NCI-H1930 (cell line): ENCODE results near the gene HES1.
"Not testable (repeated sequence)": the region's sequence is repeated elsewhere in the genome, so short reads cannot be mapped to it uniquely, and the experiment has no call there.

Source experiments
- DNase-seq, 2 experiments: peaks; one replicate each; lab custom pipeline; 2025; lab: John Stamatoyannopoulos, UW

The HES1 gene

DNA sequence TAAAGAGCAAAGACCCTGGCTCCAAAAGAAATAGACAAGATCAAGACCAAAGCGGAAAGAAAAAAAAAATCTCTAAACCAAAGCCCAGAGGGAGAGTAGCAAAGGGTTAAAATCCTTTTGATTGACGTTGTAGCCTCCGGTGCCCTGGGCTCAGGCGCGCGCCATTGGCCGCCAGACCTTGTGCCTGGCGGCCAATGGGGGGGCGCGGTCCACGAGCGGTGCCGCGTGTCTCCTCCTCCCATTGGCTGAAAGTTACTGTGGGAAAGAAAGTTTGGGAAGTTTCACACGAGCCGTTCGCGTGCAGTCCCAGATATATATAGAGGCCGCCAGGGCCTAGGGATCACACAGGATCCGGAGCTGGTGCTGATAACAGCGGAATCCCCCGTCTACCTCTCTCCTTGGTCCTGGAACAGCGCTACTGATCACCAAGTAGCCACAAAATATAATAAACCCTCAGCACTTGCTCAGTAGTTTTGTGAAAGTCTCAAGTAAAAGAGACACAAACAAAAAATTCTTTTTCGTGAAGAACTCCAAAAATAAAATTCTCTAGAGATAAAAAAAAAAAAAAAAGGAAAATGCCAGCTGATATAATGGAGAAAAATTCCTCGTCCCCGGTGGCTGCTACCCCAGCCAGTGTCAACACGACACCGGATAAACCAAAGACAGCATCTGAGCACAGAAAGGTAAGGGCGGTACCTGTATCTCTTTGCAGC, at the start of gene HES1:
Gene HES1 (plus strand): TSS at position 343 of the 713 bp plus-strand sequence. CDS start 233 bp downstream, at position 576.
- DNase-seq, result peak; percentile 78 to 79

- DNase-seq, result no peak
These were observed 49.4 kb upstream of the HES1 start for GRCh38 chr3:194086388-194087075.

DNA sequence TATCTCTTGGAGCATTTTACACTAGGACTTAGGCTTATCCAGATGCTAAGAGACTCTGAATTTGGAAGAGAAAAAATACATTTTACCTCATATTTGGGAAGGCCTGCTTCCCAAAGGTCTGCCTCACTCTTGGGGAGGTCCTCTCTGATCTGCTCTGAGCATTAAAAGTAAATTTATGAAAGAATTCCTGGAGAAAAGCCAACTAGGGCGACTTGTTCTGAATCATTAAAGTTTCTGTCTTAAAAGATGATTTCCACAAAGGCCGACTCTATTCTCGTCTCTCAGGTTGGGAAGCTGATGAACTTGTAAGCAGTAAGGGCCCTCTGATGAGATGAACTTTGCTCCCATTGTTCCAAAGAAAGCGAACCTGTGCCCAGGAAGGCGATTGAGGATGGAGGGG, 48.7 kb upstream of the HES1 start:
- DNase-seq, result no peak

- DNase-seq, result no peak
These were observed 47.7 kb upstream of the HES1 start for GRCh38 chr3:194087995-194088855.

DNA sequence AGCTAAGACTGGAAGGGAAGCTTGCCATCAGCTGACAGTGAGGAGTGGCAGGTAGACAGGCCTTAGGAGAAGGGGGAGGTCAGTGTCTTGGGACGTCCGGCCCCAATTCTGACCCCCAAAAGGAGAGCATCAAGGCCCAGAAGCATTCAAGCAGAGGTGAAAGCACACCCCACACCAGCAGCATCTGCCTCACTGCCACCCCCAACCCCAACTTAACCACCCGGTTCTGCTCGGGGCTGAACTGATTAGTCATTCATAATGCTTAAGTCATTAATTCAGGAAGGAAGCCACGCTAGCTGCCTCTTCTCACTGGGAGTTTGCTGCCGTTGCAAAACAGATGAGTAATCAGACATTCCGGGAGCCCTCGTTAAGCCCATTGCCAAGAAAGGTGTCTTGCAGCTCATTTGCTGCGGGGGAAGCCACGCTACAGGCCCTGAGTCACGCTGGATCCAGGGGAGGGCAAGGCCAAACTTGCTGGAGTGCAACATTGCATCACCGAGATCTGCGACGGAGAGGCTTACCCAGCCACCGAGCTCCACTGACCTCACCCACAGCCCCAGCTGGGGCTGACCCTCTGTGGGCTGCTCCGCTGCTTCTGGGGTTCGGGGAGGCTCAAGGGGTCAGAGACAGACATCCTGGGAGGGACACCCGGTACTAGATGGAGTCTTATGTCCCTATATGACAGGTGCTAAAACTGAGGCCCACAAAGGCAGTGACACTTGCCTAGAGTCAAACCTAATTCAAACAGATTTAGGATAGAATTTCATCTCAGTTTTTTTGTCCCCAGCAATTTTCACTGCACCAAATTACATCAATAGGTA, 46.4 kb upstream of the HES1 start:
- DNase-seq, result no peak

DNA sequence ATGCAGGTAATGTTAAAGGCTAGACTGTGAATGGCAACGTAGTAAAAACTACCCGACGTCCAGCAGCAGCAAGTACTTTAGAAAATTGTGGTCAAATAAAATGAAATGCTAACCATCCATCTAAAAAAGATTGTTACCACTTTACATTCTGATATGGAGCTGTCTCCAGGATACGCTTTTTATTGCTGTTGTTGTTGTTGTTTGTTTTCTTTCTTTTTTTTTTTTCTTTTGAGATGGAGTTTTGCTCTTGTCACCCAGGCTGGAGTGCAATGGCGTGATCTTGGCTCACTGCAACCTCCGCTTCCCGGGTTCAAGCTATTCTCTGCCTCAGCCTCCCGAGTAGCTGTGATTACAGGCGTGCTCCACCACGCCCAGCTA, 45.8 kb upstream of the HES1 start:
- DNase-seq, result not testable (repeated sequence)

DNA sequence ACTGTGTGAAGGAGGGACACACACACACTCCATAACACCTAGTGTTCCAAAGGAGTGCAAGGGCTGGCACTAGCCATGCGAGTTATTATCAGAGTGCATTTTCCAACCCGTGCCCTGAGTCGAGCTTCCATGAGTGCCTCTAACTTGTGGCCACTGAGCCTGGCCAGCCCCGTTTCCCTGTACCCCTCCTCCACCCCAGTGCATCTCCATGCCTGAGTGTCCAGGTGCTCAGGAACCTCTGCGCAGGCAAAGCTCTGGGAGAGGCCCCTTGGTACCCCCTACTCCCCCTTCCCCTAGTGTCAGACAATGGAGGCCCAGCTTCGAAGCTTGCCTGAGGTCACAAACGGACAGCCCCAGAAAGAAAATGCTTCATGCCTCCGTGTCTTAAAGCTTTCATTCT, 45.2 kb upstream of the HES1 start:
- no peak for DNase-seq

GRCh38 chr3:194091141-194091540, 44.8 kb upstream of the HES1 start:
- no peak for DNase-seq

DNA sequence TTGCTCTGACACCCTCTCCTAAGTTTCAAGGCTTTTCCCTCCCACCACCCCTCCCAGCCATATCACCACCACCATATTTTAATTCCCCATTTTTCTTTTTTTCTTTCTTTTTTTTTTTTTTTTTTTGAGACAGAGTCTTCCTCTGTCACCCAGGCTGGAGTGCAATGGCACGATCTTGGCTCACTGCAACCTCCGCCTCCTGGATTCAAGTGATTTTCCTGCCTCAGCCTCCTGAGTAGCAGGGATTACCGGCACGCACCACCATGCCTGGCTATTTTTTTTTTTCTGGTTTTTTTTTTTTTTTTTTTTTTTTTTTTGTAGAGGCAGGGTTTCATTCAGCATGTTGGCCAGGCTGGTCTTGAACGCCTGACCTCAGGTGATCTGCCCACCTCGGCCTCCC, 44.1 kb upstream of the HES1 start:
- DNase-seq, result not testable (repeated sequence)

DNA sequence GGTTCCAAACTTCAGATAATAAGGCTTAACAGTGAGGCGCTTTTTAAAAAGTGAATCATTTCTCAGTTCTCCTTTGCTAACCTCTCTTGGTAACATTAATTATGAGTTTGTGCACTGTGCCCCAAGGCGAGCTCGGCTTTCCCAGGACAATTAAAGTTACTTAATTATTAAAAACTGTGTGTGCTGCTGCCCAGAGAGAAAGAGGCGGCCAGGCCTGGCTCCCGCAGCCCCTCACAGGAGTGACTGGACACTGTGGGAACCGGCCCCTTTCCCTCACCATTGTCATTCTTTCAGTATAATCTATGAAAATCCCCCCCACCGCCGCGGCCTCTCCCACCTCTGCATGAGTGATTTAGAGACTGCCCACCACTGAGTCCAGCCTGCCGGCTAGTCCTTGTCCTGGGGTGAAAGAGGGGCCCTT, 43.1 kb upstream of the HES1 start:
- no peak for DNase-seq

- no peak for DNase-seq
These were observed 42.1 kb upstream of the HES1 start for GRCh38 chr3:194093842-194094241.

DNA sequence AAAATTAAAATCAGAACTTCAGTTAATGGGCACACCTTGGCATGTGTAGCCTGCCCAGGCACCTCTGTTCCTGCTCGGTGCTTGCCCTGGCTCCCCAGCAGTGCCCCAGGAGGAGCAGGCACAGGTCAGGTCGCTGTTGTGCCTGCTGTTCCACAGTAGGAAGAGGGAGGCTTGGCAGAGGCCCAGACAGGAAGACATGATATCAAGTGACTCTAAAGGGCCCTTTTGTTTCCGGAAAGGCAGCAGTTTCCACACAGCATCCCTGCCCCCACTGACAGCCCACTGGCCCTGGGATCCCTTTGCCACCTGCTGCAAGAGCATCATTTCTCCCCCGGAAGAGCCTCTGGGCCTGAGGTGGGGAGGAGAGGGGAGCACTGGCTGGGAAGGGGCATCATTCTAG, 40.5 kb upstream of the HES1 start:
- DNase-seq, result no peak

DNA sequence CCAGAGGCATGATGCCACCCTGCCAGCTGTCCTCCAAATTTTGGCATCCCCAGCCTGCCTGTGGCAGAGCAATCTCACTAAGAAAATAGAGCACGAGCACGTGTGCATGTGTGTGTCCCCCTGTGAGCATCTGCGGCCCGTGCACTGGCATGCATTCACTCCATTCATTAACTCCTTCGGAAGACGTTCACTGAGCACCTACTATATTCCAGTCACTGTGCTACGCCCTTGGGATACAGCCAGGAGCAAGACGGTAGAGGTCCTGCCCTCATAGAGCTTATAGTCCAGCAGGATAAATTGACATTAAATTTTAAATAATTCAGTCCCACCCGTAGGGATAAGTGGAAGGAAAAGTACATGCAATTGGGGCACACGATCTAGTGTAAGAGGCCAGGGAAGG, 40.0 kb upstream of the HES1 start:
- no peak for DNase-seq

DNA sequence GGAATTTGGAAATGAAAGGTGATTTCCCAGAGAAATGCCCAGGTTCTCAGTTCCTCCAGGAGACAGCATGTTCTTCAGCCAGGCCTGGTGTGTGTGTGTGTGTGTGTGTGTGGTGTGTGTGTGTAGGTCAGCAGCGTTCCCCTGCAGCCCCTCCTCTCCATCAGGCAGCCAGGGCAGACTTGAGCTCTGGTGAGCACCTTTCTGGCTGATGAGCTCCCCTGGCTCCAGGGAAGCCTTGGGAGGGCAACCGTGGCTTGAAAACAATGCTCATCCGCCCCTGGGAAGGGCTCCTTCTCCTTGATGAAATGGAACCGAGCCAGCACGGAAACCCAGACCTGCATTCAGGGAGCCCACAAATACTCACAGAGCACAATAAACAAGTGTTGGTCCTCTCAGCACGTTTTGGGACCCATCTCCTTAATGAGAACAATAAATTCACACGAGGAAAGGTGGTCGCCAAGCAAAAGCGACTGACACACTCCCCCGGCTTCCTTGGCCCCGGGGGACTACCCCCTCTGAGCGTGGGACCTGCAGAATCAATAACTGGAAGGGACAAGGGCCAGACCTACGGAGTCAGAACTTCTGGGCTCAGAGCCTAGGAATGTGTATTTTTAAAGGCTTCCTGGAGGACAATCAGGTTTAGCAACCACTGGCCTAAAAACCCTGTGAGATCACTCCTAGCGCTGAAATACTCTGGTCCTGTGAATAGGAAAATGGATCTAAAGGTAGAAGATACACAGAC, 38.6 kb upstream of the HES1 start:
- no peak for DNase-seq

DNA sequence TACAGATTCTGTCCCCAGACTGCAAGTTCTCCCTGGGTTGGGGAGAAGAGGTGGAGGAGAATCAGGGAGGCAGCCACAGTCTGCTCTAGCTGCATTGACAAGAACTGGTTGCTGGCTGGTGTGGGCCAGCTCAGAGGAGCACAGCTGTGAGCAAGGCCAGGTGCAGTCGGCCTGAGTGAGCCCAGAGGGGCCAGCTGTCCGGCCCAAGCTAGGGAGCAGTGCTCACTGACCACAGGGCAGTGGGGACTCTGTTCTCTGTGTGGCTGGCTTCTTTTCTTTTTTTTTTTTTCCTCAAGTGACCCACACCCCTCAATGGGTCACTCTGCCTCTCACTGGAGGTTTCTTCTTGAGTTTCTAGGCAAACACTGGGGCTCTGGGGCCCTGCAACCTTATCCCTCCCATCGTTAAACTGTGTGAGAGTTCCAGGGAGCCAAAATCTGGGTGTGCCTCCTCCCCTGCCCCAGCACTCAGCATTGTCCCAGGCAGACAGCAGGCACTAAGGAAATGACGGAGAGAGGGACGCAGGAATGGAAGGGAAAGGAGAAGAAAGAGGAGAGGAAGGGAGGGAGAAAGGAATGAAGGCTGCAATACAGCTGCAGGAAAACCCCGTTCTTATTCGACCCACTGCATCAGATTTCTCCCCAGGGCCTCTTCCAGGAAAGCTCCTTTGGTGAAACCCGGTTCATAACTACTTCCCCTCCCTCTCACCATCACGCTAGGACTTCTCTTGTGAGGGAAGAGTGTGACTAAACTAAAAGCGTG, 37.7 kb upstream of the HES1 start:
- no peak for DNase-seq

GRCh38 chr3:194098843-194099183, 37.1 kb upstream of the HES1 start:
- DNase-seq, result no peak

DNA sequence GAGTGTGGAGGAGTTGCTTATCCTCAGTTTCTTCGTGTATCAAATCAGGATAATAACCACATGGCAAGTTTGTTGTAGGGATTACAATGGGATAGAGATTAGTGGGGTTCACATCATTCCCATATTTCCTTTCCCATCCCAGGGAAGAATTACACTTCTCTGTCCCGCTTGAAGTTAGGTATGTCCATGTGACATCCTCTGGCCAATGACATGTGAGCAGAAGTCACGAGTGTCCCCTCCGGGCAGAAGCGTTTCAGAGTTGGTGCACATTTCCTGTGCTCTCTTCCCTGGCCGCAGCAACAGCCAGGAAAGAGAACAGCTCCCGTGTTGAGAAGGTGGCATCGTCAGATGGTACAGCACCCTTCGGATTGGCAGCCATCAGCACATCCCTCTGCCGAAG, 36.7 kb upstream of the HES1 start:
- DNase-seq, result no peak

GRCh38 chr3:194100856-194101390, 35.0 kb upstream of the HES1 start:
- no peak for DNase-seq

DNA sequence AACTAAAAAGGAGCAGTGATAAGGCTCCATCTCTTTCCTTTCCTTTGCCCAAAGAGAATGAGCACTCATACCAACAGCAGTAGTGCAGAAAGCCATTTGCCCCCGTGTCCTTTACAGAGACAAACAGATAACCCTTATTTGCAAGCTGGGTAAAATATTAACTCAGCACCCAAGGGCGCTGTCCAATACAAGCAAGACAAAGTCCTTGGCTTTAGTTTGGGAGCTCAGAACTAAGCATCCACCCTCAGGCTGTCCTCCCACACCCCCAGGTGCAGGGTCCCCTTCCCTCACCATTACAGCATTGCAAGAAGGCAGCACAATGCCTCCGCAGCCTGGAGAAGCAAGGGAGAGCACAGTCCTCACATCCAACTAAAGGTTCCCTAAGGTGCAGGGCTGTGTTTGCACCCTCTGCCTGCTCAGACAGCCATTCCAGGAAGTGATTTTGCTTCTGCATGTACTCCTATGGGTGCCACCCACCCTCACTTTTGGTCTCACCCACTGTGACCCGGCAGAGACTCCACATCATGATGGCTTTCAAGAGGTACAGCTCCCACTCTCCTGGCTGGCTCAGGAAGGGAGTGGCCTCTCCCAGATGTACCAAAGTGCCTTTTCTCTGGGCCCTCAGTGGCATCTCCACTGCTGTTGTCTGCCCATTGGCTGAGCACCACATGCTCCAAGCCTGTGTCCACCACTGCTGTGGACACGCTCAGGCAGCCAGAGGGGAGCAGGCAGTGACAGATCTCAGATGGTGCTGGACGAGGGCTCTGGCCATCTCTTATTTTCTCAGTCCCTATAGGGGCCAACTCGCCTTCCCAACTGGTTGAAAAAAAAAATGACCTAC, 34.1 kb upstream of the HES1 start:
- no peak for DNase-seq
